PFSK-1 (cell line): ENCODE data around the gene IGF2BP3.

Experiments used
- FOXP2 ChIP-seq: optimal IDR thresholded peaks from 2 replicates; pipeline ENCODE3; 2011; ENCODE audit warnings: borderline replicate concordance, control low read depth, inconsistent platforms; ENCODE audit not compliant: insufficient read depth; ENCODE audit errors: extremely low read length, extremely low read depth
- POLR2AphosphoS5 ChIP-seq: IDR thresholded peaks from 2 replicates; pipeline ENCODE4 v1.6.1; 2012; ENCODE audit warnings: low read depth, mild to moderate bottlenecking, control low read depth, low read length, moderate library complexity
- REST ChIP-seq, 2 experiments: IDR thresholded peaks; 2 replicates each; pipeline versions ENCODE4 v1.6.1 to v1.8.0; 2011 to 2012; ENCODE audit warnings: low read depth in 2 of 2, low read length in 2 of 2, control low read depth in 1 of 2, inconsistent platforms in 1 of 2, mild to moderate bottlenecking in 1 of 2, moderate library complexity in 1 of 2; ENCODE audit not compliant: insufficient read depth in 1 of 2
- SIN3A ChIP-seq: IDR thresholded peaks from 2 replicates; pipeline ENCODE4 v1.6.1; 2012; ENCODE audit warnings: mild to moderate bottlenecking, low read length, moderate library complexity, borderline replicate concordance; ENCODE audit not compliant: insufficient read depth
- TAF1 ChIP-seq: IDR thresholded peaks from 2 replicates; pipeline ENCODE4 v1.6.1; 2012; ENCODE audit warnings: low read length, control low read depth, borderline replicate concordance; ENCODE audit not compliant: insufficient read depth

GRCh38 chr7:23266918-23267317 is 203.4 kb downstream of the IGF2BP3 start:
- TF ChIP-seq FOXP2 (no peak), REST (IDR thresholded peaks at IDR 0.05; ENCODE audit: insufficient read depth in 1 of 2, low read depth in 2 of 2, low read length in 2 of 2) (no peak), TAF1 (no peak), POLR2AphosphoS5 (no peak), SIN3A (no peak)
